MM.1S (cell line): ENCODE data around the gene NFATC1.

Experiments
- CTCF ChIP-seq: fragments of 300-600 bp; sonication (generic); IDR thresholded peaks from 2 replicates; pipeline ENCODE4 v1.5.1; 2016; ENCODE audit warnings: antibody characterized with exemption, low read length, mixed read lengths
- EZH2 ChIP-seq: fragments of 300-600 bp; sonication (generic); optimal IDR thresholded peaks from 2 replicates; pipeline ENCODE3; 2017; ENCODE audit warnings: low read depth, mild to moderate bottlenecking, antibody characterized with exemption, low read length, mixed read lengths
- EZH2phosphoT487 ChIP-seq: fragments of 300-600 bp; sonication (generic); IDR thresholded peaks from 2 replicates; pipeline ENCODE4 v1.6.1; 2018; ENCODE audit warnings: antibody characterized with exemption, low read length

GRCh38 chr18:79479116-79479760, 83.5 kb downstream of the NFATC1 start:
- TF ChIP-seq EZH2 (no peak), CTCF (no peak), EZH2phosphoT487 (no peak)
